A375 (cell line): ENCODE measurements around the gene CCDC7. TPM values are rescaled to one million over a fixed set of nuclear protein-coding genes. Genes with fewer than 3 reads are reported as not detected.

Experiments used
- total RNA-seq: library from RNA; depleted of rRNA; stranded (reverse); fragments of >200 nt; shearing (Covaris generic); gene quantifications from 2 replicates; pipeline ENCODE4 v1.2.3, GENCODE V29; 2014; rRNA removed

CCDC7 gene
- 1.9 and 2.9 TPM in 2 replicates for total RNA-seq

DNA sequence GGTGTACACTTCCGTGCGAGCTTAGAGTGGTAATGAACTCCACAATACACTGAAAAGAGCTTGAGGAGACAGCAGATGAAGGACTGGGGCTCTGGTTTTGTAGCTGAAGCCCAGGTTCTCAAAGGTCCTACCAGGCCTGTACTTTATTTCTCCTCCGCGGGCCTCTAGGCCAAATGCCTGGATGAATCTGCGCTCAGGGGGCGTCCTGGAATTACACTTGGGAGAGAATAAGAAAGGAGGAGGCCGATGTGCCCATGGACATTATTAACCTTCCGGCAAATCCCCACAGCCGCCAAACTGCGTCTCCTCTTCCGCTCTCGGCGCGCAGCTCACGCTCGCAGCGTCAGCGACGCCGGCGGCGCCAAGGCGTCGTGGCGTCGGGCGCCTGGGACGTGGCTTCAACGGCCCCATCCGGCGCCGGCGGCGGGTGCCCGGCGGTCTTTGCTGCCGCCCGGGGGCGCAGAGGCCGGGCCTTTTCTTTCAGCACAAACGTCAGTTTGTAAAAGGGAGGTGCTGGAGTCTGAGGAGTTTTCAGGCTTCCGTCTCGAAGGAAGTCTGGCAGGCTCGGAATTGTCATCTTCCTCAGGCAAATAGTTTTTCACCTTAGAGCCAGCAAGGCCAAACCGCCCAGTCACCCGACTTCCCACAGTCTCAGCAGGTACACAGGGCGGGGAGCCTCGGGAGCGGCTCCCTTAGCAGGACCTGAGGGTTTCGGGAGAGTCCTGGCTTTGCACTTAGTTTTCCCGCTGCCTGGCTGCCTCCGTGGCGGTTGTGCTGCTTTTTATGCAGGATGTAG, at the start of gene CCDC7:
CCDC7 (plus strand) TSS at position 401 of the 796 bp plus-strand sequence. CDS start 5,503 bp downstream, outside the sequence.

Other genes starting within 250 kb of the CCDC7 start
- gene EPC1, start 99.0 kb upstream of the CCDC7 start, total RNA-seq = 60.8 and 71.6 TPM in 2 replicates